Peyer's patch (tissue), 4 donors: ENCODE results near the gene PRPF18. TPM values are rescaled to one million over a fixed set of nuclear protein-coding genes. Genes with fewer than 3 reads are reported as not detected.
A peak's percentile ranks its signal among the peaks of the same experiment; 100 is the strongest.

Experiments used
- DNase-seq, 3 donors: peaks; one replicate each; pipeline ENCODE4 v3.0.0-alpha.2; 2017 to 2019
- H3K27ac ChIP-seq, 4 donors: fragments of 200-600 bp; sonication (generic); one replicate each; pipeline ENCODE4 v1.5.1; 2016 to 2019
- H3K27me3 ChIP-seq, 2 donors: fragments of 200-600 bp; sonication (generic); one replicate each; pipeline ENCODE4 v1.5.1; 2019
- H3K36me3 ChIP-seq, 3 donors: fragments of 200-600 bp; sonication (generic); one replicate each; pipeline ENCODE4 v1.5.1; 2016 to 2019
- H3K4me1 ChIP-seq, 4 donors: fragments of 200-600 bp; sonication (generic); one replicate each; pipeline ENCODE4 v1.5.1; 2016 to 2019
- H3K4me3 ChIP-seq, 4 donors: fragments of 200-600 bp; sonication (generic); 1 replicate in 3 of 4; 2 replicates in 1 of 4; pipeline ENCODE4 v1.5.1; 2016 to 2019; ENCODE audit warnings: mild to moderate bottlenecking in 1 of 4
- H3K9me3 ChIP-seq, 4 donors: fragments of 200-600 bp; sonication (generic); one replicate each; pipeline ENCODE4 v1.5.1; 2016 to 2019; ENCODE audit warnings: mild to moderate bottlenecking in 1 of 4
- POLR2A ChIP-seq, 2 donors: fragments of 450-650 bp; IDR thresholded peaks; one replicate each; pipeline ENCODE4 v1.5.1; 2017; ENCODE audit warnings: antibody characterized with exemption in 2 of 2, mild to moderate bottlenecking in 2 of 2, moderate library complexity in 2 of 2
- total RNA-seq, 4 donors: library from RNA; depleted of rRNA; stranded (reverse); fragments of >200 nt; gene quantifications; one replicate each; pipeline ENCODE4 v1.1.0, GENCODE V29; 2016
- TF ChIP-seq, protein P1 (sequence below), 6 experiments: fragments of 450-650 bp in 4 of 6; fragments of 200-600 bp in 2 of 6; sonication (generic) in 1 of 6; IDR thresholded peaks; one replicate each; pipeline ENCODE4 v1.5.1; 2017 to 2019; ENCODE audit warnings: antibody characterized with exemption in 6 of 6, mild to moderate bottlenecking in 3 of 6, moderate library complexity in 1 of 6

Gene PRPF18
- total RNA-seq, 4 donors from 2014 or later: 39.9 to 175 (median 49.6) TPM

GRCh38 chr10:13669901-13670300 is 83.1 kb downstream of the PRPF18 start:
- Histone ChIP-seq H3K4me1 (no peaks in the 10 kb centered on the region), H3K4me3 (no peak overlapping the region), H3K27ac (no peak overlapping the region), H3K27me3 (no peaks in the 10 kb centered on the region), H3K36me3 (peaks cover 0 to 47% (median 0%) of the 10 kb centered on the region in 3 donors), H3K9me3 (no peaks in the 10 kb centered on the region)
- TF ChIP-seq, protein P1, sequence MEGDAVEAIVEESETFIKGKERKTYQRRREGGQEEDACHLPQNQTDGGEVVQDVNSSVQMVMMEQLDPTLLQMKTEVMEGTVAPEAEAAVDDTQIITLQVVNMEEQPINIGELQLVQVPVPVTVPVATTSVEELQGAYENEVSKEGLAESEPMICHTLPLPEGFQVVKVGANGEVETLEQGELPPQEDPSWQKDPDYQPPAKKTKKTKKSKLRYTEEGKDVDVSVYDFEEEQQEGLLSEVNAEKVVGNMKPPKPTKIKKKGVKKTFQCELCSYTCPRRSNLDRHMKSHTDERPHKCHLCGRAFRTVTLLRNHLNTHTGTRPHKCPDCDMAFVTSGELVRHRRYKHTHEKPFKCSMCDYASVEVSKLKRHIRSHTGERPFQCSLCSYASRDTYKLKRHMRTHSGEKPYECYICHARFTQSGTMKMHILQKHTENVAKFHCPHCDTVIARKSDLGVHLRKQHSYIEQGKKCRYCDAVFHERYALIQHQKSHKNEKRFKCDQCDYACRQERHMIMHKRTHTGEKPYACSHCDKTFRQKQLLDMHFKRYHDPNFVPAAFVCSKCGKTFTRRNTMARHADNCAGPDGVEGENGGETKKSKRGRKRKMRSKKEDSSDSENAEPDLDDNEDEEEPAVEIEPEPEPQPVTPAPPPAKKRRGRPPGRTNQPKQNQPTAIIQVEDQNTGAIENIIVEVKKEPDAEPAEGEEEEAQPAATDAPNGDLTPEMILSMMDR (IDR thresholded peaks at IDR 0.05): no peak
- no peak for TF ChIP-seq POLR2A (IDR thresholded peaks at IDR 0.05)
- DNase-seq: peak in 1 of 3 donors; percentile 23

DNA sequence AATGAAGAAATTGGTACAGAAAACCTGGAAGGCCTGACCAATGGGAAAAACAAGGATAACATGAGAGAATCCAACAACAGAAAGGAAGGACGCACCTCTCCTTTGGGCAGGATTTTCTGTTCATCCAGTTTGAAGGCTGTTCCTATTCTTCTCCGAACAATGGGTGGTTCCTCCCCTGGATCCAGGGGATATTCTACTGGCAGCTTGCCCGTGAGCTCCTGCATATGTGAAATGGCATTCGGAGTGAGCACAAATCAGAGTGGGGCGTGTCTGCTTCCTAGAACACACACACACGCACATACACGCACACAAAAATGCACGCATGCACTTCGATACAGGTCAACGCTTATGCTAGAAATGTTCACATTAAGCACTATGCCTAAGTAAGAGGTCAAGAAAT is 83.5 kb downstream of the PRPF18 start:
- Histone ChIP-seq H3K27ac (no peak overlapping the region), H3K36me3 (peaks cover 0 to 44% (median 0%) of the 10 kb centered on the region in 3 donors), H3K4me3 (no peak overlapping the region), H3K9me3 (no peaks in the 10 kb centered on the region), H3K4me1 (no peaks in the 10 kb centered on the region), H3K27me3 (no peaks in the 10 kb centered on the region)
- peak in 1 of 3 donors; percentile 28 for DNase-seq
- TF ChIP-seq POLR2A (IDR thresholded peaks at IDR 0.05): no peak
- TF ChIP-seq, protein P1 (IDR thresholded peaks at IDR 0.05): no peak

- peak in 1 of 3 donors; percentile 22 for DNase-seq
- peaks cover 0 to 33% (median 0%) of the 10 kb centered on the region in 3 donors for H3K36me3 ChIP-seq
- no peaks in the 10 kb centered on the region for H3K4me1 ChIP-seq
- TF ChIP-seq, protein P1 (IDR thresholded peaks at IDR 0.05): no peak
- no peak for TF ChIP-seq POLR2A (IDR thresholded peaks at IDR 0.05)
- H3K4me3 ChIP-seq: no peak overlapping the region
- H3K9me3 ChIP-seq: no peaks in the 10 kb centered on the region
- no peaks in the 10 kb centered on the region for H3K27me3 ChIP-seq
- no peak overlapping the region for H3K27ac ChIP-seq
Observed at GRCh38 chr10:13671904-13672303, 85.1 kb downstream of the PRPF18 start.

GRCh38 chr10:13672548-13672947 is 85.8 kb downstream of the PRPF18 start:
- H3K36me3 ChIP-seq: peaks cover 0 to 26% (median 0%) of the 10 kb centered on the region in 3 donors
- peak in 1 of 3 donors; percentile 8 for DNase-seq
- H3K4me3 ChIP-seq: no peak overlapping the region
- H3K27me3 ChIP-seq: no peaks in the 10 kb centered on the region
- no peaks in the 10 kb centered on the region for H3K4me1 ChIP-seq
- no peak for TF ChIP-seq POLR2A (IDR thresholded peaks at IDR 0.05)
- TF ChIP-seq, protein P1 (IDR thresholded peaks at IDR 0.05): no peak
- no peak overlapping the region for H3K27ac ChIP-seq
- no peaks in the 10 kb centered on the region for H3K9me3 ChIP-seq

DNA sequence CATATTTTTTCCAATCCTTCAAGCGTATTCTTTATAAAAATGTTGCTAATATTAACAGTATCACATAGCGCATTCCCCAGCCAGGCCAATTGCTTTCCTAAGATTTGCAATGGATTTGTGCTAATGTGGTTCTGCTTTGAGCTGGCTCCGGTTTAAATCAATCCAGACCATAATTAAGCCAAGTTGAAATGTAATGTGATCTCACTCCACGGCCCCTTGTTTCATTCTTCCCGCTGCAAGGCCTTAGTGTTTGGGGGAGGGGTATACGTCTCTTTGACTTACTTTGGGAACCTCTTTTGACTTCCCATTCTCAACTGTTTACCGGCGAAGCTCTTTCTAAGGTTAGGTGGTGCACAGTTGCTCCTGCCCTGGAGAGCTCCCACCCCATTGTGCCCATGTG is 86.4 kb downstream of the PRPF18 start:
- no peaks in the 10 kb centered on the region for H3K27me3 ChIP-seq
- DNase-seq: peak in 1 of 3 donors; percentile 23
- H3K4me3 ChIP-seq: no peak overlapping the region
- TF ChIP-seq, protein P1 (IDR thresholded peaks at IDR 0.05): no peak
- no peak for TF ChIP-seq POLR2A (IDR thresholded peaks at IDR 0.05)
- peaks cover 0 to 21% (median 0%) of the 10 kb centered on the region in 3 donors for H3K36me3 ChIP-seq
- no peak overlapping the region for H3K27ac ChIP-seq
- no peaks in the 10 kb centered on the region for H3K9me3 ChIP-seq
- no peaks in the 10 kb centered on the region for H3K4me1 ChIP-seq
